ENCODE data around the gene PGM3.

Gene PGM3

GRCh38 chr6:83119742-83120300 is 73.2 kb downstream of the PGM3 start:
- DNase-seq (ENCODE audit: low read depth in 3 of 3) = no peak

GRCh38 chr6:83117802-83118201 is 75.3 kb downstream of the PGM3 start:
- no peak for DNase-seq (ENCODE audit: low read depth in 3 of 3)
